ENCODE data around the gene MYH11.

GRCh38 chr16:15792563-15792971 lies 64.3 kb downstream of the MYH11 start:
- TF ChIP-seq EZH2 (IDR thresholded peaks at IDR 0.05; ENCODE audit: low read length, missing control alignments) (no peak), CTCF (conservative IDR thresholded peaks at IDR 0.05 in 1 of 2, IDR thresholded peaks at IDR 0.05 in 1 of 2; ENCODE audit: low read depth in 1 of 2, low read length in 2 of 2) (no peak)

All from fibroblast of lung (primary cell).